ENCODE measurements around the gene NOVA1. TPM values are rescaled to one million over a fixed set of nuclear protein-coding genes. Genes with fewer than 3 reads are reported as not detected.

Gene NOVA1
- total RNA-seq, 1 donor from 2014 or later = 119 TPM

- no peaks in the 10 kb centered on the region for H3K36me3 Mint-ChIP-seq (ENCODE audit: unreplicated experiment)
- DNase-seq = no peak
- H3K27me3 Mint-ChIP-seq (ENCODE audit: unreplicated experiment) = no peaks in the 10 kb centered on the region
- no peak overlapping the region for H3K4me3 Mint-ChIP-seq (ENCODE audit: unreplicated experiment)
- no peak for TF ChIP-seq CTCF (IDR thresholded peaks at IDR 0.05; ENCODE audit: partially characterized antibody, unreplicated experiment)
- H3K27ac Mint-ChIP-seq (ENCODE audit: unreplicated experiment) = no peak overlapping the region
- peaks cover 3% of the 10 kb centered on the region for H3K4me1 Mint-ChIP-seq (ENCODE audit: low read depth, unreplicated experiment)
- H3K9me3 Mint-ChIP-seq (ENCODE audit: unreplicated experiment) = no peaks in the 10 kb centered on the region
These were observed 70.7 kb downstream of the NOVA1 start for GRCh38 chr14:26527095-26527494.

- Mint-ChIP-seq H3K4me3 (ENCODE audit: unreplicated experiment) (no peak overlapping the region), H3K27ac (ENCODE audit: unreplicated experiment) (no peak overlapping the region), H3K27me3 (ENCODE audit: unreplicated experiment) (no peaks in the 10 kb centered on the region), H3K9me3 (ENCODE audit: unreplicated experiment) (no peaks in the 10 kb centered on the region), H3K36me3 (ENCODE audit: unreplicated experiment) (no peaks in the 10 kb centered on the region), H3K4me1 (ENCODE audit: low read depth, unreplicated experiment) (peaks cover 3% of the 10 kb centered on the region)
- TF ChIP-seq CTCF (IDR thresholded peaks at IDR 0.05; ENCODE audit: partially characterized antibody, unreplicated experiment) = no peak
- no peak for DNase-seq
These were observed 71.7 kb downstream of the NOVA1 start for GRCh38 chr14:26526137-26526536.

GRCh38 chr14:26525085-26525484 lies 72.7 kb downstream of the NOVA1 start:
- DNase-seq = no peak
- Mint-ChIP-seq H3K36me3 (ENCODE audit: unreplicated experiment) (no peaks in the 10 kb centered on the region), H3K4me1 (ENCODE audit: low read depth, unreplicated experiment) (peaks cover 3% of the 10 kb centered on the region), H3K27ac (ENCODE audit: unreplicated experiment) (no peak overlapping the region), H3K27me3 (ENCODE audit: unreplicated experiment) (no peaks in the 10 kb centered on the region), H3K4me3 (ENCODE audit: unreplicated experiment) (no peak overlapping the region), H3K9me3 (ENCODE audit: unreplicated experiment) (no peaks in the 10 kb centered on the region)
- TF ChIP-seq CTCF (IDR thresholded peaks at IDR 0.05; ENCODE audit: partially characterized antibody, unreplicated experiment) = no peak

GRCh38 chr14:26522967-26523366 lies 74.9 kb downstream of the NOVA1 start:
- DNase-seq = no peak
- TF ChIP-seq CTCF (IDR thresholded peaks at IDR 0.05; ENCODE audit: partially characterized antibody, unreplicated experiment) = no peak
- no peaks in the 10 kb centered on the region for H3K9me3 Mint-ChIP-seq (ENCODE audit: unreplicated experiment)
- no peaks in the 10 kb centered on the region for H3K36me3 Mint-ChIP-seq (ENCODE audit: unreplicated experiment)
- H3K27me3 Mint-ChIP-seq (ENCODE audit: unreplicated experiment) = no peaks in the 10 kb centered on the region
- no peak overlapping the region for H3K4me3 Mint-ChIP-seq (ENCODE audit: unreplicated experiment)
- no peak overlapping the region for H3K27ac Mint-ChIP-seq (ENCODE audit: unreplicated experiment)
- peaks cover 3% of the 10 kb centered on the region for H3K4me1 Mint-ChIP-seq (ENCODE audit: low read depth, unreplicated experiment)

- Mint-ChIP-seq H3K4me3 (ENCODE audit: unreplicated experiment) (no peak overlapping the region), H3K36me3 (ENCODE audit: unreplicated experiment) (no peaks in the 10 kb centered on the region), H3K27me3 (ENCODE audit: unreplicated experiment) (peaks cover 2% of the 10 kb centered on the region), H3K27ac (ENCODE audit: unreplicated experiment) (no peak overlapping the region), H3K9me3 (ENCODE audit: unreplicated experiment) (peaks cover 3% of the 10 kb centered on the region), H3K4me1 (ENCODE audit: low read depth, unreplicated experiment) (peaks cover 3% of the 10 kb centered on the region)
- no peak for TF ChIP-seq CTCF (IDR thresholded peaks at IDR 0.05; ENCODE audit: partially characterized antibody, unreplicated experiment)
- no peak for DNase-seq
These were observed 80.1 kb downstream of the NOVA1 start for GRCh38 chr14:26517771-26518170.
